HG03571 (cell line): Measurements from ENCODE around the gene CASKIN2.
"Not testable (repeated sequence)": the region's sequence is repeated elsewhere in the genome, so short reads cannot be mapped to it uniquely, and the experiment has no call there.

Source experiments
- ATAC-seq: cut with Tn5 transposase; IDR thresholded peaks from one replicate; pipeline ENCODE4 v1.9.1; 2021; ENCODE audit not compliant: unreplicated experiment

CASKIN2 gene

DNA sequence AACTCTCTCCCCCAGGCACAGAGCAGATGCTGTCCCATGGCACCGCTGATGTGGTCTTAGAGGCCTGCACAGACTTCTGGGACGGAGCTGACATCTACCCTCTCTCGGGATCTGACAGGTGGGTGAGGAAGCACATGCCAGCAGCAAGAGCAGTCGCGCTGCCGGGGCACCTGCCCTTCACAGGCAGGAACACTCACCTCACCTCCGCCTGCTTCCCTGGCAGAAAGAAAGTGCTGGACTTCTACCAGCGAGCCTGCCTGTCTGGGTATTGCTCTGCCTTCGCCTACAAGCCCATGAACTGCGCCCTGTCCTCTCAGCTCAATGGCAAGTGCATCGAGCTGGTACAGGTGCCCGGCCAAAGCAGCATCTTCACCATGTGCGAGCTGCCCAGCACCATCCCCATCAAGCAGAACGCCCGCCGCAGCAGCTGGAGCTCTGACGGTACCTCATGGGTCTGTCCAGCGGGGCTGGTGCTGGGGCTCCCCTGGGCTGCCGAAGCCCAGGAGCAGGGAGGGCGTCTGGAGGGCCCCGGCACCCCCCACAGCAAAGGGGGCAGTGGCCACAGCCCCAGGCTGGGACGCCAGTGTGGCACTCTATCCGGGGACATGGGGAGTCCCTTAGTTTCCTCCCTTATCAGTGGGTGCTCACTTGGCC is 21.7 kb downstream of the CASKIN2 start:
- no peak for ATAC-seq

DNA sequence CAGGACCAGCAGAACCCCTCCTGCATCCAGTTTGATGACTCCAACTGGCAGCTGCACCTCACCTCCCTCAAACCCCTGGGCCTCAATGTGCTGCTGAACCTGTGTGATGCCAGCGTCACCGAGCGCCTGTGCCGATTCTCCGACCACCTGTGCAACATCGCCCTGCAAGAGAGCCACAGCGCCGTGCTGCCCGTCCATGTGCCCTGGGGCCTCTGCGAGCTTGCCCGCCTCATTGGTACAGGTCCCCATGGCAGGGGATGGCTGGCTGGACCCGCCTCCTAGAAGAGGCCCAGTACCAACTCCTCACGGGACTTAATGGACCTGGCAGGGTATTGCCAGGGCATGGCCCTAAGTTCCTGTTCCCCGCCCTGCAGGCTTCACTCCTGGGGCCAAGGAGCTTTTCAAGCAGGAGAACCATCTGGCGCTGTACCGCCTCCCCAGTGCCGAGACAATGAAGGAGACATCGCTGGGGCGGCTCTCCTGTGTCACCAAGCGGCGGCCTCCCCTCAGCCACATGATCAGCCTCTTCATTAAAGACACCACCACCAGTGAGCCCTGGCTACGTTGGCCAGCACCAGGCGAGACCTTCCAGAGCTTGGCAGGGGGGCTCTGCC is 22.7 kb downstream of the CASKIN2 start:
- no peak for ATAC-seq

DNA sequence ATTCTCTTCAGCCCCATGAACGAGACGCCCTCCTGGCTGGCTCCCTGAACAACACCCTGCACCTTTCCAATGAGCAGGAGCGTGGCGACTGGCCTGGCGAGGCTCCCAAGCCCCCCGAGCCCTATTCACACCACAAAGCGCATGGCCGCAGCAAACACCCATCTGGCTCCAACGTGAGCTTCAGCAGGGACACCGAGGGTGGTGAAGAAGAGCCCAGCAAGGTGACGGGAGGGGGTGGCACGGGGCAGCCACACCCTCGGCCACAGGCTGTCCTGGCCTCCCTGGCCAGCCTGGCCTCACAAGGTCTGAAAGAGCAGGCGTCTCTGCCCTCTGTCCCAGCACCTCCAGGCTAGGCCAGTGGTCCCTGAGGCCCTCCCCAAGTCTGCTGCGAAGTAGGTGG is 23.7 kb downstream of the CASKIN2 start:
- no peak for ATAC-seq

DNA sequence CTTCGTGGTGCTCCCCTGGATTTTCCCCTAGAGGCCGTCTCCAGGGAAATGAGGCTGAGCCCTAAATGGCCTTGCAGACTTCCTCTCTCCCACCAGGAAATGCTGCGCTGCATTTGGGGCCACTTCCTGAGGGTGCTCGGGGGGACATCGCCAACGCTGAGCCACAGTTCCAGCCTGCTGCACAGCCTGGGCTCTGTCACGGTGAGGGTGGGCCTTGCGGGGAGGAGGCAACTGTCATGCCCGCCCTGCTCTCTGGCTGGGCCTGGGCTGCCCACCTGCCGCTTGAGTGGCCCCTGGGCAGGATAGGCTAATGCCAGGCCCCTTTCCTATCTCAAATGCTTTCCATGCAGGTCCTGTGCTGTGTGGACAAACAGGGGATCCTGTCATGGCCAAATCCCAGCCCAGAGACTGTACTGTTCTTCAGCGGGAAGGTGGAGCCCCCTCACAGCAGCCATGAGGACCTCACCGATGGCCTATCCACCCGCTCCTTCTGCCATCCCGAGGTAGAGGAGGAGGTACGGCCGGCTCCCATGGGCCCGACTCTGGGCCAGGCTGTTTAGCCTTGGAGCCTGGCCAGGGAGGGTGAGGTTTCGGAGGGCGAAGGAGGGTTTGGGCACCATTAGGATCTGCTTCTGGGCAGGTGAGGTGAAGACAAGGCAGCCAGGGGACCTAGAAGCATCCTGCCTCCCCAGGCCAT is 24.2 kb downstream of the CASKIN2 start:
- no peak for ATAC-seq

DNA sequence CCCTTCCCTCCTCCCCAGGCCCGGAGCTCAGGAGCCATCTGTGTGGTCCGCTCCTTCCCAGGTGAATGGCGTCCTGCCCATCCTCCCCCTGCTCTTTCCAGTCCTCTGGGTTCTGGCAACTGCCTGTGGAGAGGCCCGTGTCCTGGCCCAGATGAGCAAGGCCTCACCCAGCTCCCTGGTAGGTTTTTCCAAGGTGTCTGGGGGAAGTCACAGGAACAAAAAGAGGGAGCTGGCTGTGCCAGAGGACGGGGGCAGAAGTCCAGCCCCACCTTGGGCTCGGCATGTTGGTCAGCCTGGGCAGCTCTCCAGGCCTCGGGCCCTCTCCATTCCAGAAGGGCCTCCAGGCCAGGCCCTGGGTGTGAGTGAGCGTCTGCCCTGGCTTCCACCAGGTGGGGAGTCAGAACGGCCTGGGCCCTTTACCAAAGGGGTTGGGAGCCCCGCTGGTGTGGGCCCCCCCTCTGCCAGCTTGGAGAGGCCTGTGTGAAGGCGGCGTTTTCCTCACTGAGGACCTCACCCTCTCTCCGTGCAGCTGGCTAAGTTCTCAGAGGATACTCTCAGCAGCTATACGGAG is 25.1 kb downstream of the CASKIN2 start:
- no peak for ATAC-seq

DNA sequence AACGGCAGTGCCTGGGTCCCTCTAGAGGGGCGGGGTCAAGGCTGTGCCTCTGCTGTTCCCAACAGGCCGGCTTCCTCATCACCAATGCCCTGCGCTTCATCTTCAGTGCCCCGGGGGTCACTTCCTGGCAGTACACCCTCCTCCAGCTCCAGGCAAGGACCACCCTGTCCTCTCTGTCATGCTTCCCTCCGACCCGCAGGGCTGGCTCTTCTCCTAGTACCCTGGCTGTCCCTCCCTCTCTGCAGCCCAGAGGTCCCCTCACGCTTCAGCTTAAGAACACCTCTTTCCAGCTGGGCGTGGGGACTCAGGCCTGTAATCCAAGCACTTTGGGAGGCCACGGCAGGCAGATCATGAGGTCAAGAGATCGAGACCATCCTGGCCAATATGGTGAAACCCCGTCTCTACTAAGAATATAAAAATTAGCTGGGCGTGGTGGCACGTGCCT is 25.8 kb downstream of the CASKIN2 start:
- ATAC-seq = no peak

DNA sequence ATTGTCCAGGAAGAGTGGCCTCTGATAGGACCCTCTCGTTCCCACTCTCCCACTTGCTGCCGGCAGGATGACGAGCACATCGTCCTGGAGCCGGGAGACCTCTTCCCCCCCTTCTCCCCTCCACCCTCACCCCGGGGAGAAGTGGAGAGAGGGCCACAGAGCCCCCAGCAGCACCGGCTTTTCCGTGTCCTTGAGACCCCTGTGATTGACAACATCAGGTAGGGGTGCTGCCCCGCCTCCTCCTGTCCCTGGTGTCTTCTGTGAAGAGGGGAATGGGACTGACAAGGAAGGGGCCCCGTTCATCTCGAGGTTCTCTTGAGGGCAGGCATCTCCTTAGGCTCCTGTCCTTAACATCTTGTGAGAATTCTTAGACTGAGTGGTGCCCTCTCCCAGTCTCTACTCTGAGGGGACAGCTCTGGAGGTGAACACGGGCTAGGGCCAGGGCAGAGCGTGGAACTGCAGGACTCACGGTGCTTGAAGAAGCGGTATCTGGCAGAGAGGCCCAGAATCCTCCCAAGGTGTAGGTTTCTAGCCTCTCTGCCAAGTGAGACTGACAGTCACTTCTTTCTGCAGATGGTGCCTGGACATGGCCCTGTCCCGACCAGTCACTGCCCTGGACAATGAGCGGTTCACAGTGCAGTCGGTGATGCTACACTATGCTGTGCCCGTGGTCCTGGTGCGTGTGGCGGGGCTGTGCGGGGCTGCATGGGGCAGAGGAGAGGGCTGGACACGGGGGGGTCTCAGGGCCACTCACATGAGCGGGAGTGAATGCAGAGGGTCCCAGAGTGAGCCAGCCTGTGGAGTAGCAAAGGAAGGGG is 26.4 kb downstream of the CASKIN2 start:
- ATAC-seq = no peak

DNA sequence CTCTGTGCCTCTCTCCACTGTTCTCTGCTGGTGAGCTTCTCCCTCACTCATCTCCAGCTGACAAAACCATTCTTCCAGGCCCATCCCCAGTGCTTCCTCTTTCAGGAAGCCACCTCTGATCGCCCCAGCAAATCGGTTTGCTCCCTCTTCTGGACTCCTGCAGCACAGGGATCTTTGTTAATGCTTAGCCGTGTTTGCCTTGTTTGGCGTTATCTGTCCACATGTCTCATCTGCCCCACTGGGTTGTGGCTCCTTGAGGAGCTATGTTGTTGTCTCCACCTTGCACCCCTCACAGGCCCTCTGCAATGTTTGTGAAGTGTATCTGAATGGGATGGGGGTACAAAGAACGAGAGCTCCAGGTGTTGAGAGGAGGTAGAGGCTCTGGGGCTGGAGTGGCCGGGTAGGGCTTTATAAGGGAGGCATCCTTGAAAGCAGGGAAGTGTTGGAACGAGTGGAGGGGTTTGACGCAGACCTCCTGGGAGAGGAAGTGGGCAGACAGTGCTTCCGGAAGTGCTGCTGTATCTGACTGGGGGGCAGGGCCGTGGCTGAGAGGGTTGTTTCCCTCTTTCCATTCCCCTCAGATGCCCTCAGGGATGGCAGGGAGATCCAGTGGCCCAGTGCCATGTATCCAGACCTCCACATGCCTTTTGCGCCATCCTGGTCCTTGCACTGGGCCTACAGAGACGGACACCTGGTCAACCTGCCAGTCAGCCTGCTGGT is 27.8 kb downstream of the CASKIN2 start:
- ATAC-seq = no peak

DNA sequence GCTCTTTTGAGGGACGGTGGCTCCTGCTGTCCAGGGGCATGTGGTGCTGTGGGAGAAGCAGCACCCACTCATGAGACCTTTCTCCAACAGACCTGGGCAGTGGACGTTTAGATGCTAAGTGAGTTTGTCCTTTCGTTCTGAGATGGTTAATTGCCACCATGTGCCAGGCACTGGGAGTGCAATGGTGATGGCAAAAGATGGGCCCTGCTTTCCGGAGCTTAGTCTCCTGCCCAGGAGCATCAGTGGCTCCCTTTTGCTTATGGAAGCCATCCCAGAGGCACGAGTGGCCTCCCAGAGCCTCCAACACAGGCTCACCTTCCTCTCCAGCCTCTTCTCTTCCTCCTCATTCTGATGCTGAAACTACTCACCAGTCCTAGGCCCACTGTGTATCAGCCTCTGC is 28.4 kb downstream of the CASKIN2 start:
- ATAC-seq = no peak

DNA sequence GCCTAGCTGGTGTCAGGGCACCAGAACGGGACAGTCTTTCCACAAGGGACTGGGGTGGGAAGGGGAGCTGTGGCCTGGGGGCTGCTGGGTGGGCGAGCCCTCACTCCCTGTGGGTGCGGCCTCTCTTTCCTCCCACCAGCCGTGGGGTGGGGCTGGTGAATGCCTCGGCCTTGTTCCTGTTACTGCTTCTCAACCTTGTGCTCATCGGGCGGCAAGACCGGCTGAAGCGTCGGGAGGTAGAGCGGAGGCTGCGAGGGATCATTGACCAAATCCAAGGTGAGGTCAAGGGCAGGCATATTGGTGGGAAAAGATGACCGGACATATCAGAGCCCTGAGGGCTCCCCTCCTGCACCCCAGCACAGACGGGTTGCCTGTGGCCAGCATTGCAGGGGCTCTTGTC is 29.2 kb downstream of the CASKIN2 start:
- no peak for ATAC-seq

DNA sequence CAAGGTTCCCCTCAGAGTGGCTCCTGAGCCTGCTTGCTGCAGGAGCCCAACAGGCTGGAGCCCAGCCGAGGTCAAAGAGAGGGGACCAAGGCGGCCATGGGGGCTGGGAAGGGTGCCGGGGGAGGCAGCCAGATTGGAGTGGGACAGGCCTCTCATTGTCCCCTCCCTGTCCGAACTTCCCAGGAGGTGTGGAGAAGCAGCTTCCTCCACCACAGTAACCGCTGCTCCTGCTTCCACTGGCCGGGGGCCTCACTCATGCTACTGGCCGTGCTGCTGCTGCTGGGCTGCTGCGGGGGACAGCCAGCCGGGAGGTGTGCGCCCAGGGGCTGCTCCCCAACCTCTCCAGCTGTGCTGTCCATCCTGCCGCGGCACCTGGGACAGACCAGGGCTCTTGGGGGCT is 29.6 kb downstream of the CASKIN2 start:
- ATAC-seq = no peak

DNA sequence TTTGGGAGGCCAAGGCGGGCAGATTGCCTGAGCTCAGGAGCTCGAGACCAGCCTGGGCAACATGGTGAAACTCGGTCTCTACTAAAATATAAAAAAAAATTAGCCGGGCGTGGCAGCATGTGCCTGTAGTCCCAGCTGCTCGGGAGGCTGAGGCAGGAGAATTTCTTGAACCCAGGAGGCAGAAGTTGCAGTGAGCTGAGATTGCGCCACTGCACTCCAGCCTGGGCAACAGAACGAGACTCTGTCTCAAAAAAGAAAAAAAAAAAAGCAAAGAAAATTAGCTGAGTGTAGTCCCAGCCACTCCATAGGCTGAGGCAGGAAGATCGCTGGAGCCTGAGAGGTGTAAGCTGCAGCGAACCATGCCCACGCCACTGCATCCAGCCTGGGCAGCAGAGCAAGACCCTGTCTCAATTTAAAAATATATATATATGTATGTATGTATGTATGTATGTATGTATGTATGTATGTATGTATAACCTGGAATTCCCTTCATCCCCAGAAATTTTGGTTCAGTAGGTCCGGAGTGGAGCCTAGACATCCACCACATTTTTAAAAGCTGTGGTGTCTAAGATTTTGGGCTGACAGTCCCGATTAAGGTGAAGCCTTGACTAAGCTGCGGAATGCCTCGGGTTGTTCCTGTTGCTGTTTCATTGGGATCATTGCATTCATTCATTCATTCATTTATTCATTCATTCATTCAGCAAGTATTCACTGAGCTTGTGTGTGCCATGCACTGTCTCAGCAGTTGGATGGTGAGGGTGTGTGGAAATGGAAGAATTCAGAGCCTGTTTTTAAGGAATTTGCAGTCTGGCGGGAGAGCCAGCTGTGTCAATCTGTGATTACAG is 33.0 kb downstream of the CASKIN2 start:
- no peak for ATAC-seq

DNA sequence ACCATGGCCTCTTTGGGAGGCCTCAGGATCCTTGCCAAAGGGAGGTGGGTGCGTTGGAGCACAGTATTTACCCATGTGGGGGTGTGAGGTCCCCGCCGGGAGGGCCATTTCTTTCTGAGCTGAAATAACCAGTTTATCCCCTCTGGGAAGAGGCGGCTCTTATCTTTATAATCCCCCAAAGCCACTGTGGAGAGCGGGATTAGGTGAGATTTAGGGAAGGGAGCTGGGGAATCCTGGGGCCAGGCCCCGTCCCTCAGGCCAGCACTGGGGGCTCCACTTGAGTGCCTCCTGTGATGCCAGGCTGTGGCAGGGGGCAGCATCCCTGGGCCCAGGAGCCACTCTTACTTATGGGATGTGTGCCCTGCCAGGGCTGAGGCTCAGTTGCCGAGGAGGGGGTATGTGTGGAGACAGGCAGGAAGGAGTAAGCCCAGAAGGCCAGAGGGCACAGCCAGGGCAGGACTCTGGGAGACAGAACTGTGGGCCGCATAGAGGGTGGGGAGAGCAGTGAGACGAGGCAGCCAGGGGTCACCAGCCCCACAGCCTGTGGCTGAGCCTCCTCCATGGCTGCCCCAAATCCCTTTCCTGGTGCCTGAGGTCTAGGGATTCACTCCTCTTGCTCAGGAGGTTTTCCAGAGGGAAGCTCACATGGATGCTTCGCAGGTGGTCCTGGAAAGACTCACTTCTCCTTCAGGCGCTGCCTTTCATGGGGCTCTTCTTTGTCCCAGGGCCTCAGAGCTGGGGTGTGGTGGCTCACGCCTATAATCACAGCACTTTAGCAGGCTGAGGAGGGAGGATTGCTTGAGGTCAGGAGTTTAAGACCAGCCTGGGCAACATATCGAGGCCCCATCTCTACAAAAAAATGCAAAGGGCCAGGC is 33.9 kb downstream of the CASKIN2 start:
- ATAC-seq = no peak

DNA sequence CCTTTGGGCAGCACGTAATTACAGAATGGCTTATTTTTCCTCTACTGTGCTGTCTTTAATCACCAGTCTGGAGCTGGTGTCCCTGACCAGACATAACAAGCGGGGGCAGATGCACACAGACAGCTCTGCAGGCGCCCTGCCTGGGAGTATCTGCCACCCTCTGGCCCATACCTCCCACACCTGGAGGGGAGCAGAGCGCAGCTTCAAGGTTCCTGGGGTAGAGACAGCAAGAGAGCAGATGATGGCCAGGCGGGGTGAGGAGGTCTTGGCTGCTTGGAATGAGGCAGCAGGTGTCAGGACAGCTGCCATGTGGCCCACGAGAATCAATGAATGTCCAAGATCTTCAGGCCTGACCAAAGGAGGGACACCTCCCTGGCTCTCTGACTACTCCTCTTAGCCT is 35.1 kb downstream of the CASKIN2 start:
- ATAC-seq = no peak

DNA sequence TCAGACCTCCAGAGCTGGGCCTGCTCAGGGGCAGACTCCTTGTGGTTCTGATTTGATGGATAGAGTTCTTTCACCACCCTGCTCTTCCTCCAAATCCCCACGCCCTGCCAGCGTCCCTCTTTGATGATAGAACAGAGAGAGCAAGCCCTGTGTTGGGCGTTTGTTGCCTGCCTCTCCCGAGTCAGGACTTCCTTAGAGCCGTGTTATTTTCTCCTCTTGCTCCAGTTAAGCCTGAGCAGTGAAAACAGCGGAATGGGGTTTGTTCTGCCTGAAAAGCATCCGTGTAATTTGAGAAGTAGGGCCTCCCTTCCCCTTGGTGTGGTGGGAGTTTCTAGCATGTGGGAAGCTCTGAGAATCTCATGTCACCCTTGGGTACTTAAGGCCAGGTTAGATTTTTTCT is 36.8 kb downstream of the CASKIN2 start:
- no peak for ATAC-seq

DNA sequence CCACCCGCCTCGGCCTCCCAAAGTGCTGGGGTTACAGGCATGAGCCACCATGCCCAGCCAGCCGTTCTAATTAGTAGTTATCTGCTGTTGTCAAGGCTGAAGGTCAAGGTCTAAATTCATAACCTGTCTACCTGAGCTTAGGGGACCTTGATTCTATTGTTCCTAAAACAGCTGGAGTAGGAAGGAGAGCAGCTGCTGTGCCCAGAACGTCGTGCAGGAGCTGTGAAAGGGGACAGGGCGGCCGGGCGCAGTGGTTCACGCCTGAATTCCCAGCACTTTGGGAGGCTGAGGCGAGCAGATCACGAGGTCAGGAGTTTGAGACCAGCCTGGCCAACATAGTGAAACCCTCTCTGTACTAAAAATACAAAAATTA is 37.9 kb downstream of the CASKIN2 start:
- not testable (repeated sequence) for ATAC-seq

DNA sequence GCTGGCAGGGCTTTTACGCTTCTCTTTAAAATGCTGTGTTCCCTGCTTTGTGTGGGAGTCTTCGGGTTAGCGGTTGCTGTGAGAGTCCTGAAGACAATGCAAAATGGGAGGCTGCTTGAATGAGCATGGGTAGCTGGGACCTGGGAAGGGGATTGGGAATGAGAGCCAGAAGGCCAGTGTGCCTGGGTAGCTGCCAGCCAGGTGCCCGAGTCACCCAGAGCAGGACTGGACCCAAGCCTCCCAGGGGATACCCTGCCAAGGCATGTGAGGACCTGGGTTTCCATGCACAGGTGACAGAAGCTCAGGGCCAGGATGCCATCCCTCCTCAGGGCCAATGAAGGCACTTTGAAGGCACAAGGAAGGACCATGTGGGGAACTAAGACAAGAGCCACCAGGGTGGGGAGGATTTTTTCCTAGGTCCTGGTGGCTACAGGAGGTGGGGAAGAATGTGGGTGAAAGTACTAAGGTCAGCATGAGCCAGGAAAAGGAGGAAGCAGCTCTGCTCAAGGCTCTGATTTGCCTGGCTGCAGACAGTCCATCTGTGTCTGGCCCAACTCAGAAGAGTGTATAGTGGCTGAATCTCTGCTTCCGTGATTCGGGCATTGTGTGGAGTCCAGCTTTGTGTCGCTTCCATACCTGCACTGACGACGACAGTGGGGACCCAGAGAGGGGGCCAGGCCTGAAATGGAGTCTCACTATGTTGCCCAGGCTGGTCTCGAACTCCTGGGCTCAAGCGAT is 38.4 kb downstream of the CASKIN2 start:
- no peak for ATAC-seq

DNA sequence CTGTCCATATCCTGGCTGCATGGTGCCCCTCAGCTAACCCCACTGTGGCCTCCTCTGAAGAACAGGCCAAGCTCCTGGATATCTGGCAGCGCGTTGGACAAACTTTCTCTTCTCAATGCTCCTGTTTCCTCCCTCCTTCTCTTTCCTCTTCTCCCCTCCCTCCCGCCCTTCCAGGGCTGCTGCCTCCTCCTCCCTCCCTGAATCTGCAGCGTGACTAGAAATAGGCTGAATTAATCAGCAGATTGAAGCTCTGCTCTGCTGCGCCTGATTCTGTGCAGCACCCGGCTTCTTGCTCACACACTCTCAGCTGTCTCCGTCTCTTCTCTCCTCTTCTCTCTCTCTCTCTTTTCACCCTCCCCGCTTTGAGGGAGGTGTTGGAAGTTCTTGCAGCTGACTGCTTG is 39.1 kb downstream of the CASKIN2 start:
- ATAC-seq = no peak
